ENCODE data around the gene ESD.

- TF ChIP-seq CTCF (IDR thresholded peaks at IDR 0.05) (no peak), EZH2phosphoT487 (IDR thresholded peaks at IDR 0.05) (no peak), EZH2 (IDR thresholded peaks at IDR 0.05) (no peak)
These were observed 43.8 kb downstream of the ESD start for GRCh38 chr13:46753137-46753536.

Data from neural progenitor cell (in vitro differentiated cells).